Stimulated activated CD8-positive, alpha-beta memory T cell treated with anti-CD3 and anti-CD28 coated beads, Interleukin-4, amount 100 ng/mL, for 4 hours (primary cell): ENCODE results near the gene BSND.

Source experiments
- DNase-seq, 2 donors: peaks; one replicate each; pipeline ENCODE4 v3.0.0-alpha.2; 2020; ENCODE audit warnings: low read depth in 2 of 2, low spot score in 1 of 2

BSND gene

GRCh38 chr1:55045430-55045829 is 46.7 kb downstream of the BSND start:
- no peak for DNase-seq

- DNase-seq: no peak
Measured at GRCh38 chr1:55046871-55047270, 48.1 kb downstream of the BSND start.

GRCh38 chr1:55047611-55048010 is 48.9 kb downstream of the BSND start:
- DNase-seq: no peak

GRCh38 chr1:55048453-55049270 is 49.9 kb downstream of the BSND start:
- DNase-seq: no peak

GRCh38 chr1:55049271-55049913 is 50.7 kb downstream of the BSND start:
- DNase-seq: no peak

- DNase-seq: no peak
Measured at GRCh38 chr1:55049914-55050278, 51.2 kb downstream of the BSND start.

- no peak for DNase-seq
Measured at GRCh38 chr1:55050283-55050682, 51.5 kb downstream of the BSND start.

- no peak for DNase-seq
Measured at GRCh38 chr1:55051169-55051568, 52.4 kb downstream of the BSND start.

- DNase-seq: no peak
Measured at GRCh38 chr1:55051621-55052020, 52.9 kb downstream of the BSND start.

- no peak for DNase-seq
Measured at GRCh38 chr1:55052221-55053142, 53.7 kb downstream of the BSND start.

- DNase-seq: no peak
Measured at GRCh38 chr1:55053265-55053954, 54.7 kb downstream of the BSND start.

- DNase-seq: no peak
Measured at GRCh38 chr1:55054396-55054795, 55.7 kb downstream of the BSND start.

GRCh38 chr1:55055084-55055882 is 56.5 kb downstream of the BSND start:
- DNase-seq: no peak

GRCh38 chr1:55055951-55056631 is 57.4 kb downstream of the BSND start:
- no peak for DNase-seq

GRCh38 chr1:55056632-55056992 is 57.9 kb downstream of the BSND start:
- DNase-seq: no peak

- DNase-seq: no peak
Measured at GRCh38 chr1:55057270-55057955, 58.7 kb downstream of the BSND start.

- no peak for DNase-seq
Measured at GRCh38 chr1:55057956-55058298, 59.2 kb downstream of the BSND start.

GRCh38 chr1:55059302-55060132 is 60.8 kb downstream of the BSND start:
- DNase-seq: no peak
